NCI-H1092 (cell line): ENCODE data around the gene KMT2E.
"Not testable (repeated sequence)": the region's sequence is repeated elsewhere in the genome, so short reads cannot be mapped to it uniquely, and the experiment has no call there.

Experiments used
- DNase-seq: peaks from one replicate; lab custom pipeline; 2025; lab: John Stamatoyannopoulos, UW

Gene KMT2E

DNA sequence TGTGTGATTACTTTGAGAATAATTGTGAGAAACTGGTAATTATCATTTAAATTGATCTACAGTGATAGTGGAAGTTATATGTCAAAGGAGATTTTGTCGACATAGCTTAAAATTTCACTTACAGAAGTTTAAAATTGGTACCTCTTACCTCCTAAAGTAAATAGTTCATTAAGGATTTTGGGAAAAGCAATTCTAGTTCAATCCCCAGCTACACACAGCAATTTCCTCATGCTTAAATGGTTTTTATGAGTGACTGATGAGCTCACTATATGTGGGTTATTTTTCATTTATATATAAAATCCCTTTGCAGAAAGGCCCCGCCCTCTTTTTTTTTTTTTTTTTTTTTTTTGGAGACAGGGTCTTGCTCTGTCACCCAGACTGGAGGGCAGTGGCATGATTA, 12.7 kb downstream of the KMT2E start:
- no peak for DNase-seq

DNA sequence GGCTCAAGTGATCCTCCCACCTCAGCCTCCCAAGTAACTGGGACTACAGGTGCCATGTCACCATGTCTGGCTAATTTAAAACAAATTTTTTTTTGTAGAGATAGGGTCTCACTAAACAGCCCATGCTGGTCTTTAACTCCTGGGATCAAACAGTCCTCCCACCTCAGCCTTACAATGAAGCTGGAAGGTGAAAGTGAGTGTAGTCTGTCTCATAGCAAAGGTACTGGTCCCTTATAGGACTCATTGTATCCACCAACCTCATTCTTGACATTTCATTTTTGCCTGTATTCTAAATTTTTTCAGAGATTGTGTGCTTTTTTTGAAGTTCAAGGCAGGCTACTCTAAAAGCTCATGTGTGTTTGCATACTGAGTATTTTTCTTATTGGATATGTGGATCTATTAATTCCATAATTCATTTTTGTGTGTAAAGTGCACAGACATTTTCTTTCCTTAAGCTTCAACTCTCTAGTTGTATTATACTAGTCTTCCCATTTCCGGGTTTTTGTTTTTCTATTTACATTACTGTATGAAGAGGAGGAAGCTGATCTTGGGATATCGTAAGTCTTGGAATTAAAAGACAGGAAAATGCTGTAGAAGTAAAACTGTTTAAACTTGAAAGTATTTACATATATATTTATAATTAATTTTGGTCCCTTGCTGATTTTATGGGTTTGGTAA, 13.3 kb downstream of the KMT2E start:
- DNase-seq: no peak

DNA sequence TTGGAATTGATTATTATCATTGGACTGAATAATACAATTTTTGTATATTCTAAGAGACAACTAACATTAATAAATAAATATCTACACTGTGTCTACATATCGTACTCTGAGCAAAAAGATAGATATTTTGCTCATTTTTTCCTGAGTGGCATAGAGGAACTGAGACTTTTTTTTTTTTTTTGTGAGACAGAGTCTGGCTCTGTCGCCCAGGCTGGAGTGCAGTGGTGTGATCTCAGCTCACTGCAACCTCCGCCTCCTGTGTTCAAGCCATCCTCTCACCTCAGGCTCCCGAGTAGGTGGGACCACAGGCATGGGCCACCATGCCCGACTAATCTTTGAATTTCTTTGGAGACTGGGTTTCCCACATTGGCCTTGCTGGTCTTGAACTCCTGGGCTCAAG, 14.0 kb downstream of the KMT2E start:
- no peak for DNase-seq

DNA sequence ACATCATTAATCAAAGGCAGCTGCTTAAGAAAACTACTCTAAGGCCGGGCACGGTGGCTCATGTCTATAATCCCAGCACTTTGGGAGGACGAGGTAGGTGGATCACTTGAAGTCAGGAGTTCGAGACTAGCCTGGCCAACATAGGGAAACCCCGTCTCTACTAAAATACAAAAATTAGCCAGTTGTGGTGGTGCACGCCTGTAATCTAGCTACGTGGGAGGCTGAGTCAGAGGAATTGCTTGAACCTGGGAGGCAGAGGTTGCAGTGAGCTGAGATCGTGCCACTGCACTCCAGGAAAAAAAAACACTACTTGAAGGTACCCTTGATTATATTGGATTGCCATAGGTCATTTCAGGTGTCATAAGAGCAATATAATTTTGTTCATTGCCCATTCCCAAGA, 14.9 kb downstream of the KMT2E start:
- not testable (repeated sequence) for DNase-seq

DNA sequence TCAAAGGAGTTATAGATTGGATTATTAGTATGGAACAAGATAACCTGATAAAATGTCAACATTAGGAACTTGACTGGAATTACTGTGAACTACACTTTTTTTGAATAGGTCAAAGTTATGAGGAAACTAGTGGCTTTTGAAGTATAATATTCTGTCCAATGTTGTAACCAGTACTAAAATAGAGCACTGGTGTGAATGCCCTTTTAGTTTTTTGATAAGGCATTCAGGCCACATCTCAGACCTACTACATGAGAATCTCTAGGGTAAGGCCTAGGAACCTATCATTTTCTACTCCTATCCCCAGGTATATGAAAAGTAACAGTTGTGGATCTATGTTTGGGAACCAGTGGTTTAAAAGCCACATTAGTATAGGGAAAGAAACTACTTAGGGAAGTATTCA, 16.4 kb downstream of the KMT2E start:
- no peak for DNase-seq

DNA sequence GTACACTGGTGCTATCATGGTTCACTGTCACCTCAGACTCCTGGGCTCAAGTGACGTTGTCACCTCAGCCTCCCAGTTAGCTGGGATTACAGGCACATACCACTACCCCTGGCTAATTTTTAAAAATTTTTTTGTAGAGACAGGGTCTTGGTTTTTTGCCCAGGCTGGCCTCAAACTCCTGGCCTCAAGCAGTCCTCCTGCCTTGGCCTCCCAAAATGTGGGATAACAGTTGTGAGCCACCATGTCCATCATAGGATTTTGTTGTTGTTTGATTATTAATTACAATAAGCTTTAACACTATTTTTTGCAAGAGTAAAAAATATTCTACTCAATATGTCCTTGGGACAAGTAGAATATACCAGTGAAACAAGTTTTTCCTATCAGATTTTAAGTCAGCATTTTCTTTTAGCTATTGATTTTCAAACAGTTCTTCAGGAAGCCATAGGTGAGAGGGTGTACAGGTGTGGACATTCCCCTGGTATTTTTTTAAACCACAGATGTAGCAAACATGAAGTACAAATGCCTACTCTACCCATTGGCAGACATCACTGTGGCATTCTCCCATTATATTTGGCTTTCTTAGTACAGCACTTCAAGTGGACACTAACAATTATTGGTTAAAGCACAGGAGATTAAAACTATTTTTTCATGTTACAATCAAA, 18.7 kb downstream of the KMT2E start:
- no peak for DNase-seq

DNA sequence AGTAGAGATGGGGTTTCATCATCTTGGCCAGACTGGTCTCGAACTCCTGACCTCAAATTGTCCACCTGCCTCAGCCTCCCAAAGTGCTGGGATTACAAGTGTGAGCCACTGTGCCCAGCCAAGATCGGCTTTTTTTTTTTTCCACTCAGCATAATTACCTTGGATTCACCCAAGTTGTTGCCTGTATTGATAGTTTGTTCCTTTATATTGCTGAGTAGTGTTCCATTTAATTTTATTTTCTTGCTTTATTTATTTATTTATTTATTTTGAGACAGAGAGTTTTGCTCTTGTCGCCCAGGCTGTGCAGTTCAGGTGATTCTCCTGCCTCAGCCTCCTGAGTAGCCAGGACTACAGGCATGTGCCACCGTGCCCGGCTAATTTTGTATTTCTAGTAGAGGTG, 21.3 kb downstream of the KMT2E start:
- no peak for DNase-seq

DNA sequence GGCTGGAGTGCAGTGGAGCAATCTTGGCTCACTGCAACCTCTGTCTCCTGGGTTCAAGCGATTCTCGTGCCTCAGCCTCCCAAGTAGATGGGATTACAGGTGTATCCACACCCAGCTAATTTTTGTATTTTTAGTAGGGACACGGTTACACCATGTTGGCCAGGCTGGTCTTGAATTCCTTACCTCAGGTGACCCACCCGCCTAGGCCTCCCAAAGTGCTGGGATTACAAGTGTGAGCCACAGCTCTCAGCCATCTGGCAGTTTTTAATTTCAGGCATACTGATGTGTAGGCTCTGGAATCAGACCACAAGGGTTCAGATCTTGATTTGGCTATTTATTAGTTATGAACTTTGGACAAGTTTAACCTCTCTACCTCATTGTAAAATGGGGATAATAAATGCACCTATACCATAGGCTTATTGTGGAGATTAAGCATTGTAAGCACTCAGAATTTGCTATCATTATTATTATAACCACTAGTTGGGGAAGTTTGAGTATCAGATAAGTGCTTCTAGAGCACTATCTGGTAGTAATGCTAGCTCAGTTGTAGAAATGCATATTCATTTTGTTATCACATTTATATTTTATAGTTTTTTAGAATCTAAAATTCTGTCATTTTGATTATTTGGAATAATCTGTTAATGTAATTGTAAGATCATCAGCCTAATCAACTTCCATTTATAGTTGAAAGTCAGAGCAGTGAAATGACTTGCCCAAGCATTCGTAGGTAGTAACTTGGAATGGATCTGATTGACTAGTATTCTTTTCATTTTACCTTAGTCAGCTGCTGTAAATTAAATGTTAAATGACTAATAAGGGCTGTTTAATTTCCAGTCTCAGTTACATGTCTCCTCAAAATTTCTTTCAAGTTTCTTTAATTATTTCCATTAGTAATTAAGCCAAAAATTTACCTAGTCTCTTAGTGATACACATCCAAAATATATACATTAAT, 22.5 kb downstream of the KMT2E start:
- DNase-seq: no peak

DNA sequence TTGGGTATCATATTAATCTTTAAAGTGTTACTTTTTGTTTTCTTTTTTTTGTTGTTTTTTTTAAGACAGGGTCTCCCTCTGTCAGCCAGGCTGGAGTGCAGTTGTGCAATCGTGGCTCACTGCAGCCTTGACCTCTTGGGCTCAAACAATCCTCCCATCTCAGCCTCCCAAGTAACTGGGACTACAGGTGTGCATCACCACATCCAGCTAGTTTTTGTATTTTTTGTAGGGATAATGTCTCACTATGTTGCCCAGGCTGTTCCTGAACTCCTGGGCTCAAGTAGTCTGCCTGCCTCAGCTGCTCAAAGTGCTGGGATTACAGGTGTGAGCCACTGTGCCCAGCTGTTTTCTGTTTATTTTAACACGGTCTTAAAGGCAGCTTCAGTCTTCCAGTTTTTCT, 23.3 kb downstream of the KMT2E start:
- no peak for DNase-seq

DNA sequence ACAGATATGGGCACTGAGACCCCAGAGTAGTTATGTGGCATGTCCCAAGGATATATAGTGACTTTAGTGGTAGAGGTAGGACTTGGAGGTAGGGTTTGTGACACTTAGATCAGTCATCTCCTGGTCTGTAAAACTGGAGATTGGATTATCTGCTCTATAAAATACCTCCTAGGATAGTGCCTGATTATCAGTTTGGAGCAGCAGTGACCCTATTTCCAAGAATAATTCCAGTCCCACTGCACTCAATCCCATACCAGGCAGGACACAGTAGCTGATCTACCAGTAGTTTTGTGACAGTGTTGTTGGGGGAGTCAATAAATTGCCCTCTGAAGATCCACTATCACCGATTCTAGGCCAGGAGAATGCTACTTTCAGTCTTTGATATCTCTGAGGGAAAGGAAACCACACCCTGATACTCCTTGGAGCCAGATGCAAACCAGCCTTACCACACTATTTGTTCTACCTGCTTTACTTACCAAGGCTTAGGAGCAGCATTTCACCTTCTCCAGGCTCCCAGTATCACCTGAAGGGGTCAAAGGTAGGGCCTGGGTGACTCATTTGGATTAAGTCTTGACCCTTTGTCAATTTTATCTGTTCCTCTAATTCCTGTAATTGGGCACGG, 30.6 kb downstream of the KMT2E start:
- no peak for DNase-seq

DNA sequence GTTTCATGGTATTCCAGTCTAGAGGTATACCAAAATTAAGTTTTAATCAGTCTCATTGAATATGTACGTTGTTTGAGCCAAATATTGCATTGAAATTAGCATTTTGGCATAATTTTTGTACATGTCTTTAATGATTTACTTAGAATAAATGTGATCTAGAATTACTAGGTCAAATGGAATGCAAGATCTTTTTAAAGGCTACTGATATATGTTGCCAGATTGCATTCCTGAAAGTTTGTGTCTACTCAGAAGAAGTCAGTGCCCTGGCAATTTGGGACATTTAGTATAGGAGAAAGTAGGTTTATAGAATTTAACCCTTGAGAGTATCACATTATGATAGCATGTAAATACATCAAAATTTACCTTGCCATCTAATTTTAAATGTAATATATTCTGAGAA, 32.4 kb downstream of the KMT2E start:
- DNase-seq: no peak

DNA sequence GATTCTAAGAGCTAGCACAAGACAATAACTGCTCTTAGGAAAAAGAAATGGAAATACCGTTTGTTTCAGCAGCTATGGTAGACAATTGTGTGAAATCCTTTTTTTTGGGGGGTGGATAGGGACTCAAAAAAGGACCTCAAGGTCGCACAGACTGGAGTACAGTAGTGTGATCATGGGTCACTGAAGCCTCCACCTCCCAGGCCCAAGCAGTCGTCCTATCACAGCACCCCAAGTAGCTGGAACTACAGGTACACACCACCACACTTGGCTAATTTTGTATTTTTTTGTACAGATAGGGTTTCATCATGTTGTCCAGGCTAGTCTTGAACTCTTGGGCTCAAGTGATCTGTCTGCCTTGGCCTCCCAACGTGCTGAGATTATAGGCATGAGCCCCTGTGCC, 33.9 kb downstream of the KMT2E start:
- no peak for DNase-seq

DNA sequence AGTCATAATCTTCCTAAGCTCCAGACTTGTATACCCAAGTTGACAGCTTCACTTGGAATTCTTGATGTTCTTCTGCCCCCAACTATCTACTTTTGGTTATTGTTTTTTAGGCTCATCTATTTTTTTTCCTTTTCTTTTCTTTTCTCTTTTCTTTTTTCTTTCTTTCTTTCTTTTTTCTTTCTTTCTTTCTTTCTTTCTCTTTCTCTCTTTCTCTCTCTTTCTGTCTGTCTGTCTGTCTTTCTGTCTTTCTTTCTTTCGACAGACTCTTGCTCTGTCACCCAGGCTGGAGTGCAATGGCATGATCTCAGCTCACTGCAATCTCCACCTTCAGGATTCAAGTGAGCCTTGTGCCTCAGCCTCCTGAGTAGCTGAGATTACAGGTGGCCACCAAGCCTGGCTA, 36.5 kb downstream of the KMT2E start:
- DNase-seq: no peak

DNA sequence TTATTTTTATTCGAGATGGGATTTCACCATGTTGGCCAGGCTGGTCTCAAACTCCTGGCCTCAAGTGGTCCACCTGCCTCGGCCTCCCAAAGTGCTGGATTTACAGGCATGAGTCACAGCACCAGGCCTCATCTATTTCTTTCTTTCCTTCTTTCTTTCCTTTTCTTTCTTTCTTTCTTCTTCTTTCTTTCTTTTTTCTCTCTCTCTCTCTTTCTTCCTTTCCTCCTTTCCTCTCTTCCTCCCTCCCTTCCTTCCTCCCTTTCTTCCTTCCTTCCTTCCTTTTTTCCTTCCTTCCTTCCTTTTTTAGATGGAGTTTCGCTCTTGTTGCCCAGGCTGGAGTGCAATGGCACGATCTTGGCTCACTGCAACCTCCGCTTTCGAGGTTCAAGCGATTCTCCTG, 36.9 kb downstream of the KMT2E start:
- DNase-seq: not testable (repeated sequence)

DNA sequence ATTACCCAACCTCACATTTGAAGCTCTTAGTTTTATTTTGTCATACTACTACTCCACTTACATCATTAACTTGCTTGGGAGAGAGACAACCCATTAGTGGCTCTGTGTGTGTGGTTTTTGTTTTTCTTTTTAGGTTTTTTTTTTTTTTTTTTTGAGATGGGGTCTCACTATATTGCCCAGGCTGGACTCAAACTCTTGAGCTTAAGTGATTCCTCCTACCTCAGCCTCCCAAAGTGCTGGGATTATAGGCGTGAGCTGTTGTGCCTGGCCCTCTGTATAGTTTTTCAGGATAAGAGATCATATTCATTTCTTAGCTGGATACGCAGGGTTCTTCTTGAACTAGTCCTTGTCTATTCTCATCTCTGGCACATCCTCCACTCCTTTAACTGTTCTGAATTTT, 41.1 kb downstream of the KMT2E start:
- no peak for DNase-seq

DNA sequence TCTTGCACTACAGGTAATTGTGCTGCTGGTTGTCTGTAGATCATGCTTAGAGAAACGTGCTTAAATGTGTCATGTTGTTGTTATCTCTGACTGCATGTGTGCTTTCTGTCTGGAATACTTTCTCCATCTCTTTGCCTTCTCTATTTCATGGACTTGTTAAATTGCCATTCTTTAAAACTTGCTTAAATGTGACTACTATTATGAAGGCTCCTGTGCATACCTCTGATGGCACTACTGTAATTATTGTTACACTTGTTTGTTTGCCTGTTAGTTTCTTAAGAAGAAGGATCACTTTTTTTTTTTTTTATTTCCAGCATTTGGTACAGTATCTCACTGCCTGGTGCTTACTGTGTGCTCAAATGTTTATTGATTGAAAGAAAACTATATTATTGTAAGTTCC, 41.6 kb downstream of the KMT2E start:
- no peak for DNase-seq

DNA sequence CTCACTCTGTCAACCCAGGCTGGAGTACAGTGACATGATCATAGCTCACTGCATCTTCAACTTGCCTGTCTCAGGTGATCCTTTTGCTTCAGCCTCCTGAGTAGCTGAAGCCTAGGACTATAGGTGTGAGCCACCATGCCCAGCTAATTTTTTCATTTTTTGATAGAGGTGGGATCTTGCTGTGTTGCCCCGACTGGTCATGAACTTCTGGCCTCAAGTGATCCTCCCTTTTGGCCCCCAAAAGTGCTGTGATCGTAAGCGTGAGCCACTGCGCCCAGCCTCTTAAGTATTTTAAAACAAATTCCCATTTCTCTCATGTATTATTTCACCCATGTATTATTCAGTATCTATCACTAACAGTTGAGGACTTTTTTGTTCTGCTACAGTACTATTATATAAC, 43.5 kb downstream of the KMT2E start:
- DNase-seq: no peak

DNA sequence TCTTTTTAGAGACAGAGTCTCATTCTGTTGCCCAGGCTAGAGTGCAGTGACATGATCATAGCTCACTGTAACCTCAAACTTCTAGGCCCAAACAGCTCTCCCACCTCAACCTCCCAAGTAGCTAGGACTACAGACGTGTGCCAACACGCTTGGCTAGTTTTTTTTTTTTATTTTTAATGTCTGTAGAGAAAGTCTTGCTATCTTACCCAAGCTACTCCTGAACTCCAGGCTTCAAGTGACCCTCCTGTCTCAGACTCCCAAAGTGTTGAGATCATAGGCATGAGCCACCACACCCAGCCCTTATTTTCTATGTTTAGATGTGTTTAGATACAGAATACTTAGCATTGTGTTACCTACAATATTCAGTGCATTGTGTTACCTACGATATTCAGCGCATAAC, 46.4 kb downstream of the KMT2E start:
- DNase-seq: no peak

DNA sequence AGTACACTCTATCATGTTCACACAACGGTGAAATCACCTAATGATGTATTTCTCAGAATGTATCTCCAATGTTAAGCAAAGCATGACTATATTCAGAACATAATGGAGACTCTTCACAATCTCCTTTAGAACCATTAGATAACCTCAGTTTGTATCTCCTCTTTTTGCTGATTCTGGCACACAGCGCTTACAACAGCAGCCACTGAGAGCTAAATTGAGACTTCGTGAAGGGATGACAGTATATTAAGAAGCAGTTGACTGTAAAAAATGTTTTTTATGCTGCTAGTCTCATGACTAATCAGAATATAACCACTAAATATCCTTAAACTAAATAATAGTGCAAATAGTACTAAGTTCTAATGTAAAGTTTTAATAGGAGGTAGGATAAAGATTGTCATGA, 46.9 kb downstream of the KMT2E start:
- DNase-seq: no peak

DNA sequence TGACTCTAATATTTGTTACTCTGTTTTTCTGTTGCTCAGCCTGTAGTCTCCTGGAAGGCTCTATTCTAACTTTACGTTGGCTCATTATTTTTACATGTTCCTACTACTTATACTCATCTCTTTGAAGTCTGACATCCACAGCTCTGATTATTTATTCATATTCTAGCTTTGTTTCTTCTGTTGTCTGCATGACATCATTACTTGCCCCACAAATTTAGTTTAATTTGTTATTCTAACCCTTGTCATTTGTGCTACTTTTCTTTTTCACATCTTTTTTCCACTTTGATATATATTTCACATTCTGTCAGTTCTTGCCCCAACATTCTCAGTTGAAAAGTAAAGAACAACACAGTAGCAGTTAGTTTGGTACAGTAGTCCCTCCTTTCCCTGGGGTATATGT, 51.1 kb downstream of the KMT2E start:
- DNase-seq: no peak

DNA sequence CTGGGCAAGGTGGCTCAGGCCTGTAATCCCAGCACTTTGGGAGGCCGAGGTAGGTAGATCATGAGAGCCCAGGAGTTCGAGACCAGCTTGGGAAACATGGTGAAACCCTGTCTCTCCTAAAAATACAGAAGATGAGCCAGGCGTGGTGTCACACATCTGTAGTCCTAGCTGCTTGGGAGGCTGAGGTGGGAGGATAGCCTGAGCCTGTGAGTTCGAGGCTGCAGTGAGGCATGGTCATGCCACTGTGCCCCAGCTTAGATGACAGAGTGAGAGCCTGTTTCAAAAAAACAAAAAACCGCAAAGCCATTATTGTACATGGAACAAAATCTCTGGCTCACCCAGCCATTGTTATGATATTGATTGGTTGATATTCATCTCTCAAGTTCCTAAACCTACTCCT, 53.7 kb downstream of the KMT2E start:
- DNase-seq: no peak

DNA sequence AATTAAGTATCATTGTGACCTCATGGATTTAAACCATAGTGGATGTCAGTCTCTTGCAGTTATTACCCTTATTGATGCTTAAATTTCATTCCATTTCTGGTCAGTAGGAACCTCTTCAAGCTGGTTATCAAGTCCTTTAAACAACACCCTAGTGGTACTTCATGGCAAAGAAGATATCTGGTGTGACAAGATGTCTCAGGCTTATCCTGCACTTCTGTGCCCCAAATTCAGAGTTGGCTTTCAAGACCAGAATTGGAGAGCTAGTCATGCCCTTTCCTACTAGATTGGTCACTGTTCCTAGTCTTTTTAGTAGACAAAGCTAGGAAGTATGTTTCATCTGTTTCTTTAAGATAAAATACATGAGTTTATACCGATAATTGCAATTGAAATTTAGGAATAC, 54.9 kb downstream of the KMT2E start:
- no peak for DNase-seq

DNA sequence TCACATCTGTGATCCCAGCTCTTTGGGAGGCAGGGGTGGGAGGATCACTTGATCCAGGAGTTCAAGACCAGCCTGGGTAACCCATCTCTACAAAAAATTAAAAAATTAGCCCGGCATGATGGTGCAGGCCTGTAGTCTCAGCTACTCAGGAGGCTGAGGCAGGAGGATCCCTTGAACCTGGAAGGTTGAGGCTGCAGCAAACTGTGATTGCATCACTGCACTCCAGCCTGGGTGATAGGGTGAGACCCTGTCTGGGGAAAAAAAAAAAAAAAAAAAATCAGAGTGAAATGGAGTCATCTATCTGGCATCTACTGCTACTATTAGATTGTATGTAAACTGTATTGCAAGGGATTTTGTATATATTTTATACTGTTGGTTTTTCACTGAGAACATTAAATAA, 59.1 kb downstream of the KMT2E start:
- DNase-seq: no peak
